Measurements from ENCODE around the gene SKI. TPM values are rescaled to one million over a fixed set of nuclear protein-coding genes. Genes with fewer than 3 reads are reported as not detected.

SKI gene
- total RNA-seq, 6 donors from 2014 or later: 57.3 to 108 (median 96.9) TPM

- no peak for TF ChIP-seq POLR2A (IDR thresholded peaks at IDR 0.05)
- TF ChIP-seq, protein P1, sequence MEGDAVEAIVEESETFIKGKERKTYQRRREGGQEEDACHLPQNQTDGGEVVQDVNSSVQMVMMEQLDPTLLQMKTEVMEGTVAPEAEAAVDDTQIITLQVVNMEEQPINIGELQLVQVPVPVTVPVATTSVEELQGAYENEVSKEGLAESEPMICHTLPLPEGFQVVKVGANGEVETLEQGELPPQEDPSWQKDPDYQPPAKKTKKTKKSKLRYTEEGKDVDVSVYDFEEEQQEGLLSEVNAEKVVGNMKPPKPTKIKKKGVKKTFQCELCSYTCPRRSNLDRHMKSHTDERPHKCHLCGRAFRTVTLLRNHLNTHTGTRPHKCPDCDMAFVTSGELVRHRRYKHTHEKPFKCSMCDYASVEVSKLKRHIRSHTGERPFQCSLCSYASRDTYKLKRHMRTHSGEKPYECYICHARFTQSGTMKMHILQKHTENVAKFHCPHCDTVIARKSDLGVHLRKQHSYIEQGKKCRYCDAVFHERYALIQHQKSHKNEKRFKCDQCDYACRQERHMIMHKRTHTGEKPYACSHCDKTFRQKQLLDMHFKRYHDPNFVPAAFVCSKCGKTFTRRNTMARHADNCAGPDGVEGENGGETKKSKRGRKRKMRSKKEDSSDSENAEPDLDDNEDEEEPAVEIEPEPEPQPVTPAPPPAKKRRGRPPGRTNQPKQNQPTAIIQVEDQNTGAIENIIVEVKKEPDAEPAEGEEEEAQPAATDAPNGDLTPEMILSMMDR (IDR thresholded peaks at IDR 0.05): no peak
- peak in 3 of 4 donors; percentile 15 to 75 (median 62) for TF ChIP-seq EP300 (IDR thresholded peaks at IDR 0.05)
- TF ChIP-seq POLR2AphosphoS5 (IDR thresholded peaks at IDR 0.05): peak; percentile 72 to 82
- DNase-seq (peak; percentile 82 to 83), ATAC-seq (ENCODE audit: low FRiP score in 2 of 2) (peak; percentile 58 to 73)
- Histone ChIP-seq H3K36me3 (peaks cover 0 to 5% (median 0%) of the 10 kb centered on the region in 4 donors), H3K9me3 (no peaks in the 10 kb centered on the region), H3K4me1 (peaks cover 59 to 78% (median 76%) of the 10 kb centered on the region in 4 donors), H3K27me3 (no peaks in the 10 kb centered on the region), H3K27ac (peak overlapping the region; percentile 80 to 90 (median 84)), H3K4me3 (peak overlapping the region in 1 of 4 donors; percentile 4)
- 1 to 14% methylated on average over 13 of the region's 13 CpGs for WGBS, 2 donors
These were observed 51.1 kb downstream of the SKI start for GRCh38 chr1:2279210-2279639.

GRCh38 chr1:2279817-2280216 lies 51.7 kb downstream of the SKI start:
- Histone ChIP-seq H3K27ac (peak overlapping the region; percentile 80 to 90 (median 84)), H3K9me3 (no peaks in the 10 kb centered on the region), H3K4me1 (peaks cover 53 to 78% (median 73%) of the 10 kb centered on the region in 4 donors), H3K36me3 (peaks cover 0 to 5% (median 0%) of the 10 kb centered on the region in 4 donors), H3K27me3 (no peaks in the 10 kb centered on the region), H3K4me3 (no peak overlapping the region)
- 37 to 38% methylated on average over 9 of the region's 9 CpGs for WGBS, 2 donors
- DNase-seq: peak in 1 of 2 donors; percentile 64
- TF ChIP-seq POLR2A (IDR thresholded peaks at IDR 0.05) (no peak), EP300 (IDR thresholded peaks at IDR 0.05) (no peak), POLR2AphosphoS5 (IDR thresholded peaks at IDR 0.05) (no peak)
- TF ChIP-seq, protein P1 (IDR thresholded peaks at IDR 0.05): no peak
- ATAC-seq (ENCODE audit: low FRiP score in 2 of 2): no peak

GRCh38 chr1:2282556-2283270 lies 54.6 kb downstream of the SKI start:
- DNase-seq: peak in 1 of 2 donors; percentile 78
- no peak overlapping the region for H3K4me3 ChIP-seq
- no peaks in the 10 kb centered on the region for H3K27me3 ChIP-seq
- H3K36me3 ChIP-seq: peaks cover 0 to 2% (median 0%) of the 10 kb centered on the region in 4 donors
- H3K27ac ChIP-seq: no peak overlapping the region
- TF ChIP-seq, protein P1 (IDR thresholded peaks at IDR 0.05): no peak
- TF ChIP-seq POLR2A (IDR thresholded peaks at IDR 0.05) (no peak), POLR2AphosphoS5 (IDR thresholded peaks at IDR 0.05) (no peak)
- peaks cover 27 to 58% (median 48%) of the 10 kb centered on the region in 4 donors for H3K4me1 ChIP-seq
- no peak for ATAC-seq (ENCODE audit: low FRiP score in 2 of 2)
- H3K9me3 ChIP-seq: no peaks in the 10 kb centered on the region
- 95 to 96% methylated on average over 9 to 27 of the region's 29 CpGs for WGBS, 2 donors

DNA sequence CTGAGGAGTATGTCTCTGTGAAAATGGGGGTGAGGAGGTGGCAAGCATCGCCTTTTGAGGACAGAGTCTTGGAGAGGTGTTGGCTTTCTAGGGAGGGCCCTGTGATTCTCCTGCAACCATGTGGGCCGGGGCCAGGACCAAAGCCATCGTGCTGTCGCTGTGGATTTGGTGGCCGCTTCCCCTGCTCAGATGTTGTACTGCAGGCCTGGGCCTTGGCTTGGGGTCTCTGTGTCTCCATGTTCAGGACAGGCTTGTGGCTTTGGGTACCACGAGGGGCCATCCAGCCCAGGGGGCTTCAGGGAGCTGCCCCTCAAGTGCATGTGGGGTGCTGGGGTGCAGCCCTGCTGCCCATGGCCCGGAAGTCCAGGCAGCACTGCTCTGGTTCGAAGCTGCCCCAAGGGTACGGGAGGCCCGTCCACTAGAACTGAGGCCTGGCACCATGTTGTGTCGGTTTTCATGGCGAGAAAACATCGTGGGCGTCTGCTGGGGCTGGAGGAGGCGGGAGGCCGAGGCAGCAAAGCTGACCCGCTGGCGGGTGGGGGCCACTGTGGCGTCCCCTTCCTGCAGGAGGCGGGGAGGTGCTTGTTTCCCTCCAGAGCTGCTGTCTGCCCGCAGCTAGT lies 55.4 kb downstream of the SKI start:
- Histone ChIP-seq H3K27ac (peak overlapping the region in 1 of 4 donors; percentile 40), H3K27me3 (no peaks in the 10 kb centered on the region), H3K4me3 (no peak overlapping the region), H3K9me3 (no peaks in the 10 kb centered on the region), H3K36me3 (no peaks in the 10 kb centered on the region), H3K4me1 (peaks cover 26 to 58% (median 48%) of the 10 kb centered on the region in 4 donors)
- ATAC-seq (ENCODE audit: low FRiP score in 2 of 2): no peak
- DNase-seq: peak in 1 of 2 donors; percentile 64
- no peak for TF ChIP-seq EP300 (IDR thresholded peaks at IDR 0.05)
- TF ChIP-seq POLR2AphosphoS5 (IDR thresholded peaks at IDR 0.05): no peak
- no peak for TF ChIP-seq POLR2A (IDR thresholded peaks at IDR 0.05)
- TF ChIP-seq, protein P1 (IDR thresholded peaks at IDR 0.05): no peak
- 78 to 100% methylated on average over 1 to 16 of the region's 21 CpGs for WGBS, 2 donors

All from upper lobe of left lung (tissue), 6 donors.